Thymus (tissue), 11 donors: Measurements from ENCODE around the gene ZNF398. TPM values are rescaled to one million over a fixed set of nuclear protein-coding genes. Genes with fewer than 3 reads are reported as not detected.

Experiments used
- DNase-seq, 9 donors: peaks; one replicate each; pipeline ENCODE4 v3.0.0-alpha.2; 2013; ENCODE audit warnings: low spot score in 9 of 9, low read depth in 6 of 9, missing footprints in 1 of 9
- H3K27ac ChIP-seq, 2 donors: one replicate each; pipeline ENCODE4 v1.5.1; 2013; ENCODE audit warnings: control low read depth in 1 of 2, low read depth in 1 of 2, low read length in 1 of 2, mild to moderate bottlenecking in 1 of 2, moderate library complexity in 1 of 2
- H3K27me3 ChIP-seq, 2 donors: one replicate each; pipeline ENCODE4 v1.5.1; 2013; ENCODE audit warnings: low read length in 1 of 2; ENCODE audit not compliant: control insufficient read depth in 2 of 2, insufficient read depth in 1 of 2
- H3K36me3 ChIP-seq, 2 donors: one replicate each; pipeline ENCODE4 v1.5.1; 2013; ENCODE audit warnings: low read length in 1 of 2, mild to moderate bottlenecking in 1 of 2, moderate library complexity in 1 of 2; ENCODE audit not compliant: control insufficient read depth in 2 of 2, insufficient read depth in 2 of 2
- H3K4me1 ChIP-seq, 2 donors: one replicate each; pipeline ENCODE4 v1.5.1; 2013; ENCODE audit warnings: low read length in 2 of 2; ENCODE audit not compliant: control insufficient read depth in 2 of 2, insufficient read depth in 2 of 2
- H3K4me3 ChIP-seq, 2 donors: one replicate each; pipeline ENCODE4 v1.5.1; 2013; ENCODE audit warnings: low read length in 2 of 2, control low read depth in 1 of 2, mild to moderate bottlenecking in 1 of 2
- H3K9me3 ChIP-seq, 2 donors: one replicate each; pipeline ENCODE4 v1.5.1; 2013; ENCODE audit warnings: low read length in 1 of 2, mild to moderate bottlenecking in 1 of 2; ENCODE audit not compliant: control insufficient read depth in 2 of 2, insufficient read depth in 1 of 2
- WGBS: extraction: QIAGEN DNeasy Blood & Tissue Kit; methylation state at CpG from one replicate; pipeline ENCODE4 v1.1.7; 2013; 5-methylcytosine and 5-hydroxymethylcytosine counted together
- polyA plus RNA-seq: library from polyadenylated mRNA; stranded (reverse); fragments of 200-250 nt; gene quantifications from one replicate; pipeline ENCODE4 v1.2.3, GENCODE V29; 2013
- total RNA-seq: library from RNA; stranded (reverse); fragments of 120-200 nt; gene quantifications from one replicate; pipeline ENCODE4 v1.2.4, GENCODE V29; 2013
- donor health status: healthy.

The ZNF398 gene
- total and polyA plus RNA-seq, 2 donors: 4.5 to 6.9 TPM

DNA sequence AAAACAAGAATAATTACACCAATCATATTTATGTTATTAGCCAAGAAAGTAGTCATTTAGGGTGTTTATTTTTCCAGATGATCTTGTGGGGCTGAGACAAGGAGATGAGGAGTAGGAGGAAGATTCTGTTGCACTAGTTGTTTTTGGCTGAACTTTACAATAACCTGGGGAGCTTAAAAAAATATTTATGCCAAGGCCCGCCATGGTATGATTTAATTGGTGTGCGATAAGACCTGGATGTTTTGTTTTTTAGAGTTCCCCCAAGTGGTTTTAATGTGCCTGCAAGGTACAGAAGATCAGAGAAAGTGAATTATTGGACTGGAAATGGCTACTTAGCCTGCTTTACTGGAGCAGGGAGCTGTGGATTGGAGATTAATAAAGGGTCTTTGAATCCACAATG lies 41.0 kb downstream of the ZNF398 start:
- Histone ChIP-seq H3K27ac (no peak overlapping the region), H3K27me3 (no peaks in the 10 kb centered on the region), H3K4me1 (no peaks in the 10 kb centered on the region), H3K36me3 (no peaks in the 10 kb centered on the region), H3K9me3 (no peaks in the 10 kb centered on the region), H3K4me3 (no peak overlapping the region)
- 93% methylated on average over 2 of the region's 2 CpGs for WGBS
- no peak for DNase-seq

DNA sequence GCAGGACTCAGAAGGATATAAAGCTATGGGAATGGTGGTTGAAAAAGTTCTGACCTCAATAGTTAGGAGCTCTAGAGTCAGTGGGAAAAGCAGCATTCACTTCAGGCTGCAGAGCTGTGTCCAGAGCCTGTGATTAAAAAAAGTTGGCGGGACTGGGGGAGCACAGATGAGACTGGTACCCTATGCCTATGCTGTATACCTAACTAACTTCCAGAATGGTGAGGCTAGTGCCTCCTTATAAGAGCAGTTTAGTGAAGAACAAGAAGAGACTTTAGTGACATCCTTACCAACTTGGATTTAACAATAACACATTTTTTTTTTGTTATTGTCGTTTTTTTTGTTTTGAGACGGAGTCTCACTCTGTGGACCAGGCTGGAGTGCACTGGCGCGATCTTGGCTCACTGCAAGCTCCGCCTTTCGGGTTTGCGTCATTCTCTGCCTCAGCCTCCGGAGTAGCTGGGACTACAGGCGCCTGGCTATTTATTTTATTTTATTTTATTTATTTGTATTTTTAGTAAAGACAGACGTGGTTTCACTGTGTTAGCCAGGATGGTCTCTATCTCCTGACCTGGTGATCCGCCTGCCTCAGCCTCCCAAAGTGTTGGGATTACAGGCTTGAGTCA lies 41.5 kb downstream of the ZNF398 start:
- 75% methylated on average over 12 of the region's 12 CpGs for WGBS

DNA sequence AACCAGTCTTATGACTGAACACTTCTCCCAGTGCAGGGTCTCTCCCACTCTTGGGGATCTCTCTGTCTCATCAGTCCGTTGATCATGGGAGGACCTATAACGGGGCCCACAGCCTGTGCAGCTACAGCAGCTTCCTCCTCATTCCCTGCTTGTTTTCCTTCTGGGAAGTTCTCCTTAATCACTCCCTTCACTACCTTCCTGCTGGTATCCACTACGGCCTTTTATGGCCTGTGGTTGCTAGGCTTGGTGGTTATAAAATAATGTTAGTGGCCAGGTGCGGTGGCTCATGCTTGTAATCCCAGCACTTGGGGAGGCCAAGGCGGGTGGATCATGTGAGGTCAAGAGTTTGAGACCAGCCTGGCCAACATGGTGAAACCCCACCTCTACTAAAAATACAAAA lies 44.6 kb downstream of the ZNF398 start:
- DNase-seq: no peak
- WGBS: 73% methylated on average over 5 of the region's 5 CpGs
- Histone ChIP-seq H3K27me3 (no peaks in the 10 kb centered on the region), H3K36me3 (no peaks in the 10 kb centered on the region), H3K4me3 (no peak overlapping the region), H3K4me1 (peaks cover 9 to 14% of the 10 kb centered on the region in 2 donors), H3K9me3 (no peaks in the 10 kb centered on the region), H3K27ac (no peak overlapping the region)

More for the DNA sequence above, 41.5 kb downstream of the ZNF398 start:
- Histone ChIP-seq H3K27ac (no peak overlapping the region), H3K4me1 (no peaks in the 10 kb centered on the region), H3K9me3 (no peaks in the 10 kb centered on the region), H3K27me3 (no peaks in the 10 kb centered on the region), H3K4me3 (no peak overlapping the region), H3K36me3 (no peaks in the 10 kb centered on the region)
- DNase-seq: no peak

DNA sequence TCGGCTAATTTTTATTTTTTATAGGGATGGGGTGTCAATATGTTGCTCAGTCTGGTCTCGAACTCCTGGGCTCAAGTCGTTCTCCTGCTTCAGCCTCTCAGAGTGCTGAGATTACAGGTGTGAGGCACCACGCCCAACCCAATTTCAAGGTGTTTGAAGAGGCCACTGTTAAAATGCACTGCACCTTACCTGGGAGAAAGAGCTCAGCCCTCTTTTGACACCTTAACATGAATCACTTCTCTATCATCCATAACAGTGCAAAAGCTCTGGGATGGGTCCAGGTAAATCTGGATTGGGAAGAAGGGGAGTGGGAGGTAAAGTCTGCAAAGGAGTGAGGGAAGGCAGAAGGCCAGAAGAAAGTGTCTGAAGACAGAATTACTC lies 47.5 kb downstream of the ZNF398 start:
- Histone ChIP-seq H3K27ac (no peak overlapping the region), H3K4me1 (peaks cover 9 to 17% of the 10 kb centered on the region in 2 donors), H3K27me3 (no peaks in the 10 kb centered on the region), H3K4me3 (peak overlapping the region; percentile 80 to 98), H3K36me3 (peaks cover 15% of the 10 kb centered on the region in 2 donors), H3K9me3 (no peaks in the 10 kb centered on the region)
- WGBS: 92% methylated on average over 4 of the region's 4 CpGs
- no peak for DNase-seq

DNA sequence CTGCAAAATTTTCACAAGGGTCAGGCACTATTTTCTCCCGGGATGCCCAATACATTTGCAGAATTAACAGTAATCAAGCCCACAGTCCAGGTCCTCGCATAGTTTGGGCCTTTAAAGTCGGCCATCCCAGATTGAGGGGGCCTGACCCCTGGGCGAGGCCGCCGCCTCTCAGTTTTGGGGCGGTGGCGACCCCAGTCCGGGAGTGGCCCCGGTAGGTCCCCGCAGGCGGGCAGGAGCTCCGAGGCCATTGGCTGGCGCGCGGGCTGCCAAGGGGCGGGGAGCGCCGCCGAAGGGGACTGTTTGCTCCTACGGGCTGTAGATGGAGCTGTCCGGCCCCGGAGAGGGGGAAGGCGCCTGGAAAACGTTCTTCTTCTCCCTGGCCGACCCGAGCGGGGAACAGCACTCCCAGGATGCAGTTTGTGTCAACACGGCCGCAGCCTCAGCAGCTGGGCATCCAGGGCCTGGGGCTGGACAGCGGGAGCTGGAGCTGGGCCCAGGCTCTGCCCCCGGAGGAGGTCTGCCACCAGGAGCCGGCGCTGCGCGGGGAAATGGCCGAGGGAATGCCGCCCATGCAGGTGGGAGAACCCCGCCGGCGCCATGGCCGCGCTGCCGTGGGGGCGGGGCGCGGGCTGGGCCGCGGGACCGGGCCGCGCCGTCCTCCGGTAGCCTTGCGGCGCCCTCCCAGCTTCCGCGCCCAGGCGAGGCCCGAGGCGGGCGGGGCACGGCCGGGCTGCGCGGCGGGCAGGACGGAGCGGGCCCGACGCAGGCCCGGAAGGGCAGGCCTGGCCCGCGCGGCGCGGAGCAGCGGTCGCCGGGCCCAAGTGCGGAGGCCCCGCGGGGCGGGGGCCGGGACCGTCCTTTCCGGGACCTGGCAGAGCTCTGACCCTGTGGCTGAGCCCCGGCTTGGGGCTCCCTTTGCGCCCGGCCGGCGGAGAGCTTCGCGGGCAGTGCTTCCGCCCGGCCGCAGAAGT lies 48.2 kb downstream of the ZNF398 start, which contains the start of gene ZNF282:
ZNF282 (plus strand) TSS at position 367 of the 971 bp plus-strand sequence; CDS start at position 411, 44 bp downstream.
- H3K36me3 ChIP-seq: peaks cover 21 to 22% of the 10 kb centered on the region in 2 donors
- peak within 1 kb of the TSS; percentile 62 to 78 for H3K27ac ChIP-seq
- H3K9me3 ChIP-seq: no peaks in the 10 kb centered on the region
- H3K4me1 ChIP-seq: peaks cover 9 to 17% of the 10 kb centered on the region in 2 donors
- peak within 1 kb of the TSS; percentile 80 to 98 for H3K4me3 ChIP-seq
- no peaks in the 10 kb centered on the region for H3K27me3 ChIP-seq
- WGBS: under 1% methylated on average over 97 of the region's 97 CpGs
- peak in 5 of 9 donors; percentile 39 to 73 (median 52) for DNase-seq

DNA sequence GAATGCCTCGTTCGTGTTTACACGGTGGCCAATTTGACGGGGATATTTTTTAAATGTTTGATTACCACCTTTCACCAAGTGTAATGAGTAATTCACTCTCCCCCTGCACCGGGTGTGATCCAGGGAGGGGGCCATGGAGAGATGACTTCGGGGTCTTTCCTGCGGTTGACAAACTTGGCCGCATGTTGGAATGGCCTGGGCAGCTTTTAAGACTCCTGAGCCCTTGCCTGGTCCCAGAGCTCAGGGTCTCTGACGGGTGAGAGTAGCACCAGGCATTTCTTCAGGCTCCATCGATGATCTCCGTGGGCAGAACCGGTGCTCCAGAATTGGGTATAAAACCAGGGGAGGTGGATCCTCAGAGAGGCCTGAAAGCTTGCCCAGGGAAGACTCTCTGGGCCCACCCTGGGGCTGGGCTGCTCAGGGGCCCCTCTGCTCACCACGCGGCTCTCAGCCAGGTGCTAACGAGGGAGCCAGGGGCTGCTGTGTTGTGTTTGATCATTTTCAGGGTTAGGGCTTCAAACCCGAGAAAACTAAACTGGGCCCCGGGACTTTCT lies 49.0 kb downstream of the ZNF398 start:
- Histone ChIP-seq H3K9me3 (no peaks in the 10 kb centered on the region), H3K27ac (peak overlapping the region; percentile 36 to 47), H3K4me1 (peaks cover 9 to 17% of the 10 kb centered on the region in 2 donors), H3K4me3 (peak overlapping the region; percentile 67 to 98), H3K36me3 (peaks cover 26 to 29% of the 10 kb centered on the region in 2 donors), H3K27me3 (no peaks in the 10 kb centered on the region)
- 4% methylated on average over 17 of the region's 17 CpGs for WGBS
- DNase-seq: peak in 3 of 9 donors; percentile 7 to 46 (median 18)

DNA sequence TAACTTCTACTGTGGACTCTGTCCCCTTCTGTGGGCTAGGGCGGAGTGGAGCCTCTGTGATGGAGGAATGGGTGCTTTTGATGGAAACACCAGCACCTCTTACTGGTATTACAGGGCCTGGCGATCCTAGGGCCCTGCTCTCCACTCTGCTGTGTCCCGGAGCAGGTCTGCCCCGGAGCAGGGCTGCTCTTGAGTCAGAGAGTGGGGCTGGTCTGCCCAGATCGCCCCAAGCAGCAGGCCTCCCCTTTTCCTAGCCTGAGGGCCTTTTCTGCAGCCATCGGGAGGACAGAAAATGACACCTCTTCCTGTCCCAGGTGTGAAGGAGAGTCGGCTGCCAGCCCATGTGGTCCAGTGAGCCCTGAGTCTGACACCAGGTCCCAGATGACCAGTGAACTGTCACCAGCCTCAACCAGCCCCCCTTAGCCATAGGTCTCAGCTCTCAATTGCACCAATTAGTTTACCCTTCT lies 49.5 kb downstream of the ZNF398 start:
- DNase-seq: no peak
- WGBS: 46% methylated on average over 7 of the region's 7 CpGs

DNA sequence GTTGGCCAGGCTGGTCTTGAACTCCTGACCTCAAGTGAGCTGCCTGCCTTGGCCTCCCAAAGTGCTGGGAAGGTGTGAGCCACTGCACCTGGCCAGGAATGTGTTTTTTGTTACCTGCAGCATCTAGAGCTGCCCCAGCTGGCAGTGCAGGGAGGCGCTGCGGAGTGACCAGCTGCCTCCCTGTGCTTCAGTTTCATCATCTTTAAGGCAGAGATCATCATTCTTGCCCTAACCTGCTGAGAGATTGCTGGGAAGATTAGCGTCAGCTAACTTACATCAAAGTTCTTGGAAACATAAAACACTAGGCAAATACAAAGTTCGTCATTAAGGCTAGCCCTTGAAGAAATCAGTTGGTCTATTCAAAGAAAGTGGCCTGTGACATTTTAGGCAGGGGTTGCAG lies 50.4 kb downstream of the ZNF398 start:
- Histone ChIP-seq H3K4me1 (peaks cover 9 to 17% of the 10 kb centered on the region in 2 donors), H3K27ac (no peak overlapping the region), H3K4me3 (no peak overlapping the region), H3K27me3 (no peaks in the 10 kb centered on the region), H3K9me3 (no peaks in the 10 kb centered on the region), H3K36me3 (peaks cover 35 to 38% of the 10 kb centered on the region in 2 donors)
- WGBS: 86% methylated on average over 4 of the region's 4 CpGs
- DNase-seq: no peak

More for the DNA sequence above, 49.5 kb downstream of the ZNF398 start:
- peak overlapping the region in 1 of 2 donors; percentile 11 for H3K27ac ChIP-seq
- H3K27me3 ChIP-seq: no peaks in the 10 kb centered on the region
- H3K36me3 ChIP-seq: peaks cover 31 to 34% of the 10 kb centered on the region in 2 donors
- H3K4me3 ChIP-seq: peak overlapping the region; percentile 67 to 98
- H3K4me1 ChIP-seq: peaks cover 9 to 17% of the 10 kb centered on the region in 2 donors
- no peaks in the 10 kb centered on the region for H3K9me3 ChIP-seq
